Esophagus muscularis mucosa (tissue), 3 donors: ENCODE results near the gene LMF1.

Source experiments
- CTCF ChIP-seq, 3 experiments: fragments of 200-600 bp in 2 of 3; fragments of 450-650 bp in 1 of 3; sonication (generic) in 2 of 3; IDR thresholded peaks; one replicate each; pipeline ENCODE4 v1.5.1; 2017 to 2019; ENCODE audit warnings: antibody characterized with exemption in 3 of 3, mild to moderate bottlenecking in 2 of 3, moderate library complexity in 1 of 3
- POLR2A ChIP-seq: fragments of 450-650 bp; IDR thresholded peaks from one replicate; pipeline ENCODE4 v1.6.1; 2017; ENCODE audit warnings: antibody characterized with exemption, moderate library complexity, mild to moderate bottlenecking, low read depth

DNA sequence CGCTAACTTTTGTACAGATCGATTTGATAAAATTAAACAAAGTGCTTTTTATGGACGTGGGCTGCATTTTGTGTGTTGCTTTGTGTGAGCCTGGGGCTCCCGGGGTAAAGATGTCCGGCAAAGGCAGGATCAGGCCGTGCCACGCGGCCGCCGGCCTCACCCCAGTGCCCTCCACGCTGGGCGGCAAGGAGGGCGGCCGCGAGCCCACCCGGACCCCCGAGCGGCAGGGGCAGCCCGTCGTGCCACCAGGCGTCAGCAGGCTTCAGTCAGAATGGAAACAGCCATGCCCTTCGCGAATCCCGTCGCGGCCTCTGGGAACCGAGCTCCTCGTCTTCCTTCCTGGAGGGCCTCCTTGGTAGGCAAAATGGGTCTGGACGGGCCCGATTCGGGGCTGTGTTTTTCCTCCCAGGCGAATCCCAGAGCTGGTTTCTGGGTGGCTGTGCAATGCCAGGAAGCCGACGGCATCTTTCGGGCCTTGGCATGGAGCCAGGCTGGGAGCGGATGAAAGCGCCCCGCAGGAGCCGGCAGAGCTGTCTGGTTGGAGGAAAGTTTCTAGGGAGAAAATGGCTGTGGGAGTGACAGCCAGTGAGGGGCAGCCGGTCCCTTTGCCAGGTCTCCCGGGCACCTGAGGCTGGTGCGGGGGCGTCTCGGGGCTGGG is 16.3 kb upstream of the LMF1 start:
- no peak for TF ChIP-seq CTCF (IDR thresholded peaks at IDR 0.05)
- no peak for TF ChIP-seq POLR2A
